ENCODE measurements around the gene PNPLA6. TPM values are rescaled to one million over a fixed set of nuclear protein-coding genes. Genes with fewer than 3 reads are reported as not detected.
A peak's percentile ranks its signal among the peaks of the same experiment; 100 is the strongest.

PNPLA6 gene
- total RNA-seq, 1 experiment from 2014 or later, result 75.8 TPM

DNA sequence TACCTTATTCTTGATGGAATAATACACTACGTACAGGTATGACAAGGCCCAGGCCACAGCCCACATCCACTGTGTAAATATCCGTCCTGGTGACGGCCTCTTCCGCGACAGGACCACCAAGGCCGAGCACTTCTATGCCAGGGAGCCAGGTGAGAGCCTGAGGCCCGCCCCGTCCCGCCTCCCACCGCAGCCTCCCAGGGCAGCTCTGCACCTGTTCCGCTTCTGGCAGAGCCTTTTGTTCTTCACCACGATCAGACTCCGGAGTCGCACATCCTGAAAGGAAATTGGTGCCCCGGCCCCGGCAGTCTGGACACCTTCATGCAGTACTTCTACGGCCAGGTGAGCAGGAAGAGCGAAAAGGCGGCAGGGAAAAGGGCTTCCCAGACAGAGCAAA lies 30.2 kb upstream of the PNPLA6 start:
- TF ChIP-seq, protein P1, sequence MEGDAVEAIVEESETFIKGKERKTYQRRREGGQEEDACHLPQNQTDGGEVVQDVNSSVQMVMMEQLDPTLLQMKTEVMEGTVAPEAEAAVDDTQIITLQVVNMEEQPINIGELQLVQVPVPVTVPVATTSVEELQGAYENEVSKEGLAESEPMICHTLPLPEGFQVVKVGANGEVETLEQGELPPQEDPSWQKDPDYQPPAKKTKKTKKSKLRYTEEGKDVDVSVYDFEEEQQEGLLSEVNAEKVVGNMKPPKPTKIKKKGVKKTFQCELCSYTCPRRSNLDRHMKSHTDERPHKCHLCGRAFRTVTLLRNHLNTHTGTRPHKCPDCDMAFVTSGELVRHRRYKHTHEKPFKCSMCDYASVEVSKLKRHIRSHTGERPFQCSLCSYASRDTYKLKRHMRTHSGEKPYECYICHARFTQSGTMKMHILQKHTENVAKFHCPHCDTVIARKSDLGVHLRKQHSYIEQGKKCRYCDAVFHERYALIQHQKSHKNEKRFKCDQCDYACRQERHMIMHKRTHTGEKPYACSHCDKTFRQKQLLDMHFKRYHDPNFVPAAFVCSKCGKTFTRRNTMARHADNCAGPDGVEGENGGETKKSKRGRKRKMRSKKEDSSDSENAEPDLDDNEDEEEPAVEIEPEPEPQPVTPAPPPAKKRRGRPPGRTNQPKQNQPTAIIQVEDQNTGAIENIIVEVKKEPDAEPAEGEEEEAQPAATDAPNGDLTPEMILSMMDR (IDR thresholded peaks at IDR 0.05; ENCODE audit: unreplicated experiment), result no peak
- POLR2A ChIA-PET, result interaction anchor here (0.6 to 0.7 kb wide), 2 partner anchors 89 to 497 kb away, joined by 3 read pairs; no protein-coding TSS in a partner anchor
- Mint-ChIP-seq H3K36me3 (ENCODE audit: insufficient read depth, unreplicated experiment) (peaks cover 5% of the 10 kb centered on the region), H3K9me3 (ENCODE audit: unreplicated experiment) (no peaks in the 10 kb centered on the region), H3K27me3 (ENCODE audit: insufficient read depth, unreplicated experiment) (no peaks in the 10 kb centered on the region), H3K27ac (ENCODE audit: low read depth, unreplicated experiment) (no peak overlapping the region), H3K4me3 (ENCODE audit: unreplicated experiment) (no peak overlapping the region), H3K4me1 (ENCODE audit: insufficient read depth, unreplicated experiment) (peaks cover 16% of the 10 kb centered on the region)
- no TSS peak for BruUV-seq (replicated peaks)
- CTCF ChIA-PET, result no interaction called here
- intact Hi-C loops (cut with micrococcal nuclease), result loop anchor here (10.0 kb wide), 1 partner anchor 110 kb away; no protein-coding TSS in a partner anchor
- DNase-seq (ENCODE audit: unreplicated experiment), result no peak

DNA sequence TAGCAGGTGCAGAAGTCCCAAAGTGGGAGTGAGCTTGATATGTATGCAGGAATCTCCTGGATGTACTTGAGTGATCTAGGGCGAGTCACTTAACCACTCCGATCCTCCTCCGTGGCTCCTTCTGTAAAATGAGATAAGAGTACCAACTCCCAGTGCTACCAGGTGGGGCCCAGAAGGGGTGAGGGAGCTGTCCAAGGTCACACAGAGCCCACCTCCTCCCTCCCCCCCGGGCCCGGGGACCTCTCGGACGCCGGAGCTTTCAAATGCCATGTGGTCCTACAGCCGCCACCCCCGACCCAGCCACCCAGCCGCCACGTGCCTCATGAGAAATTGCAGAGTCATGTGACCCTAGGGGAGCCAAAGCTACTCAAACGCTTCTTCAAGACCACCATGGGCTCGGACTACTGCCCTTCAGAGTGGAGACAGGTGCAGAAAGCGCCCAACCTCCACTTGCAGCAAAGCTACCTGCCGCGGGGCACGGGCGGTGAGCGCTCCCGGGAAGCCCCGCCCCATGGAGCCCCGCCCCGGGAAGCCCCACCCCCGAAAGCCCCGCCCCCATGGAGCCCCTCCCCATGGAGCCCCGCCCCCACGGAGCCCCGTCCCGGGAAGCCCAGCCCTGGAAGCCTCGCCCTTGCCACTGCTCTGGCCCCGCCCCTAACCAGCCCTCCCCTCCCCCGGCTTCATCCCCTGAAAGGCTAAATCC lies 29.7 kb upstream of the PNPLA6 start:
- no peak for DNase-seq (ENCODE audit: unreplicated experiment)
- H3K27me3 Mint-ChIP-seq (ENCODE audit: insufficient read depth, unreplicated experiment), result no peaks in the 10 kb centered on the region
- POLR2A ChIA-PET, result interaction anchor here (0.7 to 1.1 kb wide), 2 partner anchors 111 to 497 kb away, joined by 3 read pairs; no protein-coding TSS in a partner anchor
- TF ChIP-seq, protein P1 (IDR thresholded peaks at IDR 0.05; ENCODE audit: unreplicated experiment), result no peak
- peaks cover 5% of the 10 kb centered on the region for H3K36me3 Mint-ChIP-seq (ENCODE audit: insufficient read depth, unreplicated experiment)
- no peaks in the 10 kb centered on the region for H3K9me3 Mint-ChIP-seq (ENCODE audit: unreplicated experiment)
- H3K4me1 Mint-ChIP-seq (ENCODE audit: insufficient read depth, unreplicated experiment), result peaks cover 16% of the 10 kb centered on the region
- no TSS peak for BruUV-seq (replicated peaks)
- no peak overlapping the region for H3K4me3 Mint-ChIP-seq (ENCODE audit: unreplicated experiment)
- intact Hi-C loops (cut with micrococcal nuclease), result loop anchor here (10.0 kb wide), 1 partner anchor 111 kb away; no protein-coding TSS in a partner anchor
- H3K27ac Mint-ChIP-seq (ENCODE audit: low read depth, unreplicated experiment), result no peak overlapping the region
- CTCF ChIA-PET, result no interaction called here

DNA sequence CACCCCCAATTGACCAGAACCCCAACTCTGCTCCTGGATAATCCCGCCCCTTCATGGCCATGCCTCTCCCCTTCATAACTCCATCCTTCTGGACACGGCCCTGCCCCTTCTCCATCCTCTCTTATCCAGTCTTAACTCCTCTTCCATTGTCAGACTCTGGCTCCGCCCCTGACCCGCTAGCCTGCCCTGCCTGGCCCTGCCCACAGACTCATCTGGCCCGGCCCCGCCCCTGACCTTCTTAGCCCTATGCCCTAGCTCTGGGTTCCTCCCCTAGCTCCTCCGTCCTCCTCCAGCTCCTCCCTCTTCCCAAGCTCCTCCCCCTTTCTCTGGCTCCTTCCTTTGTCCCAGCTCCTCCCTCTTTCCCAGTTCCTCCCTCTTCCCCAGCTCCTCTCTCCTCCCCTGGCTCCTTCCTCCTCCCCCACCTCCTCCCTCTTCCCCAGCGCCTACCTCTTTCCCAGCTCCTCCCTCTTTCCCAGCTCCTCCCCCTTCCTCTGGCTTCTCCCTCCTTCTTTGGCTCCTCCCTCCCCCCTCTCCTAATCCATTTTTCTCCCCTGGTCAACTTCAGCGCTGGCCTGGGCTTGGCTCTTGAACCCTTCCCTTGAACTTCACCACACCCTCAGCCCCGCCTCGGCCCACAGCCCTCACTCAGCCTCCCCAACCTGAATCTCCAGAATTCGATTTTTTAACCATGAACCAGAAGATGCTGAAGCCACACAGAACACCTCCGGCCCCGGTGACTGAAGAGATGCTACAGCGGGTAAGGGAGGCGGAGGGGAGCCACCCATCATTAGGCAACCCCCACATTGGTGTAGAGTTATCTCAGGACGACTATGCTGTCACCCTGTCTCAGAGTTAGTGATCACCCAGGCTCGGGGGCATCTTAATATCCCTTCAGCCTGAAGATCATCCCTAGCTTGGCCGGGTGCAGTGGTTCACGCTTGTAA lies 28.9 kb upstream of the PNPLA6 start:
- Mint-ChIP-seq H3K4me3 (ENCODE audit: unreplicated experiment) (no peak overlapping the region), H3K36me3 (ENCODE audit: insufficient read depth, unreplicated experiment) (peaks cover 5% of the 10 kb centered on the region), H3K9me3 (ENCODE audit: unreplicated experiment) (no peaks in the 10 kb centered on the region), H3K27me3 (ENCODE audit: insufficient read depth, unreplicated experiment) (no peaks in the 10 kb centered on the region), H3K27ac (ENCODE audit: low read depth, unreplicated experiment) (no peak overlapping the region), H3K4me1 (ENCODE audit: insufficient read depth, unreplicated experiment) (peaks cover 16% of the 10 kb centered on the region)
- peak; percentile 99 for DNase-seq (ENCODE audit: unreplicated experiment)
- intact Hi-C loops (cut with micrococcal nuclease), result loop anchor here (10.0 kb wide), 1 partner anchor 112 kb away; no protein-coding TSS in a partner anchor
- TF ChIP-seq, protein P1 (IDR thresholded peaks at IDR 0.05; ENCODE audit: unreplicated experiment), result no peak
- CTCF ChIA-PET, result no interaction called here
- BruUV-seq (replicated peaks), result no TSS peak
- POLR2A ChIA-PET, result interaction anchor here (1.1 kb wide), 1 partner anchor 111 kb away, joined by 3 read pairs; no protein-coding TSS in a partner anchor

DNA sequence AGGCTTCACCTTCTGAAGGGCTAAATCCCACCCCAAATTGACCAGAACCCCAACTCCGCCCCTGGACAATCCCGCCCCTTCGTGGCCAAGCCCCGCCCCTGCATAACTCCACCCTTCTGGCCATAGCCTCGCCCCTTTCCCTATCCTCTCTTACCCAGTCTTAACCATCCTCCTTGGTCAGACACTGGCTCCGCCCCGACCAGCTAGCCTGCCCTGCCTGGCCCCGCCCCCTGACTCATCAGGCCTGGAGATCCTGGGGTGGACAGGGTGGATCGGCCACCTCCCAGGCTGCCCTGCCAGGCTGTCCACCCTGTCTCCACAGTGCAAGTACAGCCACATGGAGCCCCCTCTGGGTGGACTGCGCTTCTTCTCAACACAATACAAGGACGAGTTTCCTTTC lies 27.6 kb upstream of the PNPLA6 start:
- peaks cover 16% of the 10 kb centered on the region for H3K4me1 Mint-ChIP-seq (ENCODE audit: insufficient read depth, unreplicated experiment)
- no peak overlapping the region for H3K4me3 Mint-ChIP-seq (ENCODE audit: unreplicated experiment)
- intact Hi-C loops (cut with micrococcal nuclease), result loop anchor here (10.0 kb wide), 1 partner anchor 113 kb away; no protein-coding TSS in a partner anchor
- peaks cover 5% of the 10 kb centered on the region for H3K36me3 Mint-ChIP-seq (ENCODE audit: insufficient read depth, unreplicated experiment)
- BruUV-seq (replicated peaks), result no TSS peak
- ChIA-PET POLR2A (no interaction called here), CTCF (interaction anchor here (0.6 kb wide), 1 partner anchor 36 kb away, joined by 3 read pairs; no protein-coding TSS in a partner anchor)
- no peak overlapping the region for H3K27ac Mint-ChIP-seq (ENCODE audit: low read depth, unreplicated experiment)
- TF ChIP-seq, protein P1 (IDR thresholded peaks at IDR 0.05; ENCODE audit: unreplicated experiment), result no peak
- peak; percentile 96 for DNase-seq (ENCODE audit: unreplicated experiment)
- H3K27me3 Mint-ChIP-seq (ENCODE audit: insufficient read depth, unreplicated experiment), result no peaks in the 10 kb centered on the region
- H3K9me3 Mint-ChIP-seq (ENCODE audit: unreplicated experiment), result no peaks in the 10 kb centered on the region

Measured in MCF 10A (cell line).